HAP-1 (cell line): ENCODE results near the gene CEP83.

ENCODE experiments used
- DNase-seq, 2 experiments: peaks; one replicate each; pipeline ENCODE4 v3.0.0-alpha.2; 2016 to 2020; ENCODE audit warnings: low spot score in 2 of 2
- H3K27me3 ChIP-seq: fragments of 250-450 bp; sonication (Bioruptor Pico); 2 replicates; pipeline ENCODE4 v1.5.1; 2020; ENCODE audit warnings: low read depth, mild to moderate bottlenecking, moderate library complexity
- H3K36me3 ChIP-seq: fragments of 250-450 bp; sonication (Bioruptor Pico); replicated peaks from 2 replicates; pipeline ENCODE4 v1.5.1; 2020; ENCODE audit warnings: mild to moderate bottlenecking
- H3K4me1 ChIP-seq: fragments of 250-450 bp; sonication (Bioruptor Pico); 2 replicates; pipeline ENCODE4 v1.5.1; 2020; ENCODE audit warnings: mild to moderate bottlenecking
- H3K4me3 ChIP-seq: fragments of 250-450 bp; sonication (Bioruptor Pico); 2 replicates; pipeline ENCODE4 v1.5.1; 2020; ENCODE audit warnings: mild to moderate bottlenecking, moderate library complexity
- H3K9me3 ChIP-seq: fragments of 250-450 bp; sonication (Bioruptor Pico); 2 replicates; pipeline ENCODE4 v1.5.1; 2020; ENCODE audit warnings: mild to moderate bottlenecking, moderate library complexity
- in situ Hi-C: fragments of 300-500 bp; cut with MboI; formaldehyde crosslinking; loops from 3 replicates; pipeline ENCODE4 v1.14.3; 2020; ENCODE audit warnings: low sequenced_read_pairs, inconsistent platforms, mixed read lengths

Gene CEP83

GRCh38 chr12:94386422-94386821 lies 73.2 kb downstream of the CEP83 start:
- H3K4me3 ChIP-seq: no peak overlapping the region
- no peak for DNase-seq
- peaks cover 11% of the 10 kb centered on the region for H3K36me3 ChIP-seq
- no peaks in the 10 kb centered on the region for H3K27me3 ChIP-seq
- in situ Hi-C loops: no loop called here
- no peaks in the 10 kb centered on the region for H3K9me3 ChIP-seq
- no peaks in the 10 kb centered on the region for H3K4me1 ChIP-seq

DNA sequence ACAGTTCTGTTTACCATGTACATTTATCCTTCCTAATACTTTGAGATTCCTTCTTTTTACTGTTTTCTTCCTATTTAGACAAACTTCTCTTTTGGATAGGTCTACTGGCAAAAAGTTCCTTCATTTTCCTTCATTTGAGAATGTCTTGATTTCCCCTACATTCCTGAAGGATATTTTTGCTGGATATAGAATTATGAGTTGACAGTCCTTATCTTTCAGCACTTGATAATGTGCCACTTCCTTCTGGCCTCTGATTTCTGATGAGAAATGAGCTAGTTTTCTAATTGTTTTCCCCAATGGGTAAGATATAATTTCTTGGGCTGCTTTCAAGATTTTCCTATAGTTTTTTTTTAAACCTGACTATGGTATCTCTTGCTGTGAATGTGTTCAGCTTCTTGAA lies 75.6 kb downstream of the CEP83 start:
- H3K9me3 ChIP-seq: no peaks in the 10 kb centered on the region
- no peak for DNase-seq
- H3K27me3 ChIP-seq: no peaks in the 10 kb centered on the region
- no peaks in the 10 kb centered on the region for H3K4me1 ChIP-seq
- H3K36me3 ChIP-seq: peaks cover 11% of the 10 kb centered on the region
- H3K4me3 ChIP-seq: no peak overlapping the region
- in situ Hi-C loops: no loop called here

- Histone ChIP-seq H3K4me1 (no peaks in the 10 kb centered on the region), H3K36me3 (peaks cover 14% of the 10 kb centered on the region), H3K9me3 (no peaks in the 10 kb centered on the region), H3K4me3 (no peak overlapping the region), H3K27me3 (no peaks in the 10 kb centered on the region)
- no peak for DNase-seq
- in situ Hi-C loops: no loop called here
Observed at GRCh38 chr12:94380507-94380906, 79.2 kb downstream of the CEP83 start.

- DNase-seq: no peak
- Histone ChIP-seq H3K4me3 (no peak overlapping the region), H3K27me3 (no peaks in the 10 kb centered on the region), H3K4me1 (no peaks in the 10 kb centered on the region), H3K9me3 (no peaks in the 10 kb centered on the region), H3K36me3 (peaks cover 7% of the 10 kb centered on the region)
- in situ Hi-C loops: no loop called here
Observed at GRCh38 chr12:94379479-94380113, 80.1 kb downstream of the CEP83 start.

DNA sequence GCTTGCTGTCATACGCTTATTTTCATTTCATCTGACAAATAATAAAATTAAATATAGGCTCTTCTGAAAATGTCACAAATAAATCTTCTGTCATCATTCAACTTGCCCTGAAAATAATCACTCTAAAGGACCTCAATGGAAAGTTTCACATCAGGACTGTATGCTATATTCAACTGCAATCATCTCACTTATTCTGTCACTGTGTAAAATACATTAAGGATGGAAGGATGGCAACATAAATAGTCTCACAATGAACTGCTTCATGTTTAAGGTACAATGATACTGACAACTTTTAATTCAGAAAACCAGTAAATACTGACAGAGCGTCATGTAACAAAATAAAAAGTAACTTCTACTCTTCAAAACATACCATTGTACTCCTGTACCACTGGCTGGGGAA lies 82.1 kb downstream of the CEP83 start:
- Histone ChIP-seq H3K36me3 (peaks cover 7% of the 10 kb centered on the region; the same call in 1 of the 2 replicates), H3K27me3 (no peaks in the 10 kb centered on the region), H3K9me3 (no peaks in the 10 kb centered on the region), H3K4me1 (no peaks in the 10 kb centered on the region), H3K4me3 (no peak overlapping the region)
- no peak for DNase-seq
- in situ Hi-C loops: no loop called here

GRCh38 chr12:94374124-94374523 lies 85.5 kb downstream of the CEP83 start:
- no peak for DNase-seq
- H3K4me1 ChIP-seq: no peaks in the 10 kb centered on the region

GRCh38 chr12:94372461-94372860 lies 87.2 kb downstream of the CEP83 start:
- Histone ChIP-seq H3K4me1 (no peaks in the 10 kb centered on the region), H3K27me3 (no peaks in the 10 kb centered on the region), H3K9me3 (no peaks in the 10 kb centered on the region), H3K4me3 (no peak overlapping the region), H3K36me3 (peaks cover 4% of the 10 kb centered on the region)
- in situ Hi-C loops: no loop called here
- no peak for DNase-seq

More at GRCh38 chr12:94374124-94374523, 85.5 kb downstream of the CEP83 start:
- H3K36me3 ChIP-seq: peaks cover 7% of the 10 kb centered on the region
- in situ Hi-C loops: no loop called here
- no peaks in the 10 kb centered on the region for H3K27me3 ChIP-seq
- H3K9me3 ChIP-seq: no peaks in the 10 kb centered on the region
- H3K4me3 ChIP-seq: no peak overlapping the region

- DNase-seq: no peak
- Histone ChIP-seq H3K9me3 (peaks cover 9% of the 10 kb centered on the region), H3K36me3 (peaks cover 19% of the 10 kb centered on the region), H3K4me1 (no peaks in the 10 kb centered on the region), H3K27me3 (no peaks in the 10 kb centered on the region), H3K4me3 (no peak overlapping the region)
- in situ Hi-C loops: no loop called here
Observed at GRCh38 chr12:94362653-94363052, 97.0 kb downstream of the CEP83 start.

DNA sequence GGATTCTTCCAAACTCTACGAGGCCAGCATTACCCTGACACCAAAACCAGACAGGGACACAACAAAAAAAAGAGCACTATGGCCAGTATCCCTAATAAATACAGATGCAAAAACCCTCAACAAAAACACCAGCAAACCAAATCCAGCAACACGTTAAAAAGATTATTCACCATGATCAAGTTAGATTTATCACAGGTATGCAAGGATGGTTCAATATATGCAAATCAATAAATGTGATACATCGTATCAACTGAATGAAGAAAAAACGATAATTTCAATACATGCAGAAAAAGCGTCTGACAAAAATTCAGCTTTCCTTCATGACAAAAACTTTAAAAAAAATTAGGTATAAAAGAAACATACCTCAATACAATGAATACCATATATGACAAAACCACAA lies 99.9 kb downstream of the CEP83 start:
- in situ Hi-C loops: no loop called here
- no peaks in the 10 kb centered on the region for H3K4me1 ChIP-seq
- no peak overlapping the region for H3K4me3 ChIP-seq
- peaks cover 9% of the 10 kb centered on the region for H3K9me3 ChIP-seq
- no peak for DNase-seq
- H3K27me3 ChIP-seq: no peaks in the 10 kb centered on the region
- peaks cover 12% of the 10 kb centered on the region for H3K36me3 ChIP-seq

GRCh38 chr12:94353130-94353529 lies 106.5 kb downstream of the CEP83 start:
- no peak for DNase-seq
- Histone ChIP-seq H3K4me1 (no peaks in the 10 kb centered on the region), H3K9me3 (peaks cover 17% of the 10 kb centered on the region), H3K4me3 (no peak overlapping the region), H3K27me3 (no peaks in the 10 kb centered on the region), H3K36me3 (no peaks in the 10 kb centered on the region; the same call in 1 of the 2 replicates)
- in situ Hi-C loops: no loop called here

DNA sequence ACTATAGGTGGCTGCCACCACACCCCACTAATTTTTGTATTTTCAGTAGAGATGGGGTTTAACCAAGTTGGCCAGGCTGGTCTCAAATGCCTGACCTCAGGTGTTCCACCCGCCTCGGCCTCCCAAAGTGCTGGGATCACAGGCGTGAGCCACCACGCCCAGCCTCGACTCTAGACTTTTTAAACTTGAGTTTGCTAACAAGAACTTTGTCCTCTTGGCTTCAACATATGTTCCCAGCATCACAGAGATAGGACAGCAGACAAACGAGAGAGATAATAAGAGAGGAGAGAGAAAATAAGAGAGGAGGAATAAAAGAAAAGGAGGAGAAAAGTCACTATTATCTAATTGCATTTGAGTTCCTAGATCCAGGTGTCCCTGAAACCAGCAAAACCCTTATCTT lies 119.1 kb downstream of the CEP83 start:
- DNase-seq: no peak
- in situ Hi-C loops: no loop called here
- no peaks in the 10 kb centered on the region for H3K27me3 ChIP-seq
- H3K9me3 ChIP-seq: no peaks in the 10 kb centered on the region
- no peaks in the 10 kb centered on the region; the same call in 1 of the 2 replicates for H3K36me3 ChIP-seq
- H3K4me1 ChIP-seq: peaks cover 17% of the 10 kb centered on the region
- H3K4me3 ChIP-seq: no peak overlapping the region

GRCh38 chr12:94338006-94338794 lies 121.5 kb downstream of the CEP83 start:
- in situ Hi-C loops: no loop called here
- no peaks in the 10 kb centered on the region for H3K27me3 ChIP-seq

GRCh38 chr12:94336211-94336925 lies 123.3 kb downstream of the CEP83 start:
- no peak overlapping the region for H3K4me3 ChIP-seq
- DNase-seq: no peak
- in situ Hi-C loops: no loop called here
- H3K4me1 ChIP-seq: peaks cover 6% of the 10 kb centered on the region; the same call in 1 of the 2 replicates
- H3K9me3 ChIP-seq: no peaks in the 10 kb centered on the region
- no peaks in the 10 kb centered on the region for H3K27me3 ChIP-seq
- 0 out of 2 replicates have a peak, but pooled peaks cover 3% of the 10 kb centered on the region for H3K36me3 ChIP-seq

More at GRCh38 chr12:94338006-94338794, 121.5 kb downstream of the CEP83 start:
- H3K4me3 ChIP-seq: no peak overlapping the region
- no peak for DNase-seq
- no peaks in the 10 kb centered on the region for H3K9me3 ChIP-seq
- no peaks in the 10 kb centered on the region for H3K36me3 ChIP-seq
- peaks cover 17% of the 10 kb centered on the region for H3K4me1 ChIP-seq

- no peak overlapping the region for H3K4me3 ChIP-seq
- in situ Hi-C loops: no loop called here
- H3K27me3 ChIP-seq: no peaks in the 10 kb centered on the region
- peaks cover 6% of the 10 kb centered on the region; the same call in 1 of the 2 replicates for H3K4me1 ChIP-seq
- DNase-seq: no peak
- H3K36me3 ChIP-seq: peaks cover 3% of the 10 kb centered on the region; the same call in 1 of the 2 replicates
- H3K9me3 ChIP-seq: no peaks in the 10 kb centered on the region
Observed at GRCh38 chr12:94333396-94333795, 126.3 kb downstream of the CEP83 start.
